Loucy (cell line): Measurements from ENCODE around the gene BIN2.

Experiments used
- H2AFZ ChIP-seq: fragments of 200-600 bp; sonication (generic); 2 replicates; pipeline ENCODE4 v1.6.0; 2016; ENCODE audit warnings: antibody characterized with exemption, mild to moderate bottlenecking, low read length, moderate library complexity
- H3F3A ChIP-seq: fragments of 200-600 bp; 2 replicates; pipeline ENCODE4 v1.6.0; 2016; ENCODE audit warnings: antibody characterized with exemption, low read depth, mild to moderate bottlenecking
- H3K27me3 ChIP-seq: fragments of 200-600 bp; sonication (generic); 2 replicates; pipeline ENCODE4 v1.6.1; 2014; ENCODE audit warnings: low read length, mild to moderate bottlenecking; ENCODE audit not compliant: insufficient read depth, poor library complexity, severe bottlenecking
- H3K36me3 ChIP-seq: fragments of 200-600 bp; sonication (generic); 2 replicates; pipeline ENCODE4 v1.6.1; 2016; ENCODE audit warnings: low read length; ENCODE audit not compliant: insufficient read depth
- H3K4me1 ChIP-seq: fragments of 200-600 bp; sonication (generic); 2 replicates; pipeline ENCODE4 v1.5.1; 2014; ENCODE audit warnings: low read length, mild to moderate bottlenecking; ENCODE audit not compliant: insufficient read depth, poor library complexity, severe bottlenecking
- H3K4me2 ChIP-seq: fragments of 200-600 bp; sonication (generic); 2 replicates; pipeline ENCODE4 v1.6.0; 2014; ENCODE audit warnings: antibody characterized with exemption, low read length, low read depth, mild to moderate bottlenecking; ENCODE audit not compliant: poor library complexity, severe bottlenecking
- H3K4me3 ChIP-seq: fragments of 200-600 bp; sonication (generic); 2 replicates; pipeline ENCODE4 v1.5.1; 2014; ENCODE audit warnings: low read length, mild to moderate bottlenecking, mixed read lengths; ENCODE audit not compliant: poor library complexity, severe bottlenecking
- H3K79me2 ChIP-seq: fragments of 200-600 bp; sonication (generic); 2 replicates; pipeline ENCODE4 v1.6.1; 2014; ENCODE audit warnings: low read length; ENCODE audit not compliant: insufficient read depth
- H3K9ac ChIP-seq: fragments of 200-600 bp; sonication (generic); 2 replicates; pipeline ENCODE4 v1.6.0; 2014; ENCODE audit warnings: mild to moderate bottlenecking, low read depth, low read length, moderate library complexity; ENCODE audit not compliant: poor library complexity, severe bottlenecking
- H3K9me2 ChIP-seq: fragments of 200-600 bp; sonication (generic); replicated peaks from 2 replicates; pipeline ENCODE4 v1.6.1; 2016; ENCODE audit warnings: low read depth, low read length, mixed read lengths
- H3K9me3 ChIP-seq: fragments of 200-600 bp; sonication (generic); 2 replicates; pipeline ENCODE4 v1.6.1; 2014; ENCODE audit warnings: mild to moderate bottlenecking, antibody characterized with exemption, low read length, low read depth; ENCODE audit not compliant: insufficient read depth
- H4K20me1 ChIP-seq: fragments of 200-600 bp; sonication (generic); 2 replicates; pipeline ENCODE4 v1.6.0; 2014; ENCODE audit warnings: antibody characterized with exemption, low read length, mild to moderate bottlenecking; ENCODE audit not compliant: insufficient read depth, poor library complexity, severe bottlenecking
- EZH2phosphoT487 ChIP-seq: fragments of 200-600 bp; IDR thresholded peaks from 2 replicates; pipeline ENCODE4 v1.6.1; 2018; ENCODE audit warnings: antibody characterized with exemption, mild to moderate bottlenecking, moderate library complexity, borderline replicate concordance
- TF ChIP-seq, protein P1 (sequence below): fragments of 200-600 bp; sonication (generic); conservative IDR thresholded peaks from 2 replicates; pipeline ENCODE4 v1.5.1; 2014; ENCODE audit warnings: mild to moderate bottlenecking, antibody characterized with exemption, low read length

BIN2 gene

DNA sequence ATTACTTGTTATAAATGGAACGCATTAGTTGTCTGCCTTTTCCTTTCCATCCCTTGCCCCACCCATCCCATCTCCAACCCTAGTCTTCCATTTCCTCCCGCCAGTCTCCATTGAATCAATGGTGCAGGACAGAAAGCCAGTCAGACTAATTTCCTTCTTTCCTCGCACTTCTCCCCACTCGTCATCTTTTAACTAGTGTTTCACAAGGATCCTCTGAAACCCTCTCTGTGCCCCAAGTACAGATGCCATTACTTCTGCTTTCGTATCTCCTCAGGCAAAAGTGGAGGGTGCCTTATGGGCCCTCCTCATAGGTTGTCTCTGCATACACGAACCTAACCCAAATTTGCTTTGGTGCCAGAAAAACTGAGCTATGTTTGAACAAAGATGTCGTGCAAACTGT is 81.1 kb downstream of the BIN2 start:
- H4K20me1 ChIP-seq = peaks cover 35% of the 10 kb centered on the region
- H3K9me3 ChIP-seq = no peaks in the 10 kb centered on the region
- H3K9ac ChIP-seq = no peak overlapping the region
- H3K4me1 ChIP-seq = peaks cover 45% of the 10 kb centered on the region
- TF ChIP-seq EZH2phosphoT487 = no peak
- TF ChIP-seq, protein P1, sequence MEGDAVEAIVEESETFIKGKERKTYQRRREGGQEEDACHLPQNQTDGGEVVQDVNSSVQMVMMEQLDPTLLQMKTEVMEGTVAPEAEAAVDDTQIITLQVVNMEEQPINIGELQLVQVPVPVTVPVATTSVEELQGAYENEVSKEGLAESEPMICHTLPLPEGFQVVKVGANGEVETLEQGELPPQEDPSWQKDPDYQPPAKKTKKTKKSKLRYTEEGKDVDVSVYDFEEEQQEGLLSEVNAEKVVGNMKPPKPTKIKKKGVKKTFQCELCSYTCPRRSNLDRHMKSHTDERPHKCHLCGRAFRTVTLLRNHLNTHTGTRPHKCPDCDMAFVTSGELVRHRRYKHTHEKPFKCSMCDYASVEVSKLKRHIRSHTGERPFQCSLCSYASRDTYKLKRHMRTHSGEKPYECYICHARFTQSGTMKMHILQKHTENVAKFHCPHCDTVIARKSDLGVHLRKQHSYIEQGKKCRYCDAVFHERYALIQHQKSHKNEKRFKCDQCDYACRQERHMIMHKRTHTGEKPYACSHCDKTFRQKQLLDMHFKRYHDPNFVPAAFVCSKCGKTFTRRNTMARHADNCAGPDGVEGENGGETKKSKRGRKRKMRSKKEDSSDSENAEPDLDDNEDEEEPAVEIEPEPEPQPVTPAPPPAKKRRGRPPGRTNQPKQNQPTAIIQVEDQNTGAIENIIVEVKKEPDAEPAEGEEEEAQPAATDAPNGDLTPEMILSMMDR = no peak
- H3K4me3 ChIP-seq = no peak overlapping the region
- H3K27me3 ChIP-seq = peaks cover 3% of the 10 kb centered on the region
- H3K36me3 ChIP-seq = peaks cover 60% of the 10 kb centered on the region; the same call in 1 of the 2 replicates
- peak overlapping the region; percentile 35 for H3K4me2 ChIP-seq
- peaks cover 10% of the 10 kb centered on the region; the same call in 1 of the 2 replicates for H3F3A ChIP-seq
- no peaks in the 10 kb centered on the region for H3K9me2 ChIP-seq
- H2AFZ ChIP-seq = no peak overlapping the region
- peaks cover 46% of the 10 kb centered on the region for H3K79me2 ChIP-seq

DNA sequence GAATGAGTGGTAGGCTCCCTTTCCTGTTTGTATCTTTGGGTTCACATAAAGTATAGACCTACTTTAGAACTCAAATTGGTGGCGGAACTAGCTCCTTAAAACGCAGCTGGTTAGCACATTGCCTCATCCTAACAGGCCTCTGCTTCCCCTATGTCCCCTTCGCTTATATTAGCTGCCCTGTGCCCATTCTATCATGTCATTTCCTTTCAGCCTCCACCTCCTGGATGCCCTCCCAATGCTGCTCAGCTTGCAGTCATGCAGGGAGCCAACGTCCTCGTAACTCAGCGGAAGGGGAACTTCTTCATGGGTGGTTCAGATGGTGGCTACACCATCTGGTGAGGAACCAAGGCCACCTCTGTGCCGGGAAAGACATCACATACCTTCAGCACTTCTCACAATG is 81.9 kb downstream of the BIN2 start:
- TF ChIP-seq, protein P1 = no peak
- no peak for TF ChIP-seq EZH2phosphoT487
- H3K27me3 ChIP-seq = peaks cover 3% of the 10 kb centered on the region
- H3K4me1 ChIP-seq = peaks cover 42% of the 10 kb centered on the region
- peaks cover 60% of the 10 kb centered on the region; the same call in 1 of the 2 replicates for H3K36me3 ChIP-seq
- H3K4me3 ChIP-seq = no peak overlapping the region
- peaks cover 40% of the 10 kb centered on the region for H3K79me2 ChIP-seq
- H3K9ac ChIP-seq = no peak overlapping the region
- peaks cover 35% of the 10 kb centered on the region for H4K20me1 ChIP-seq
- peak overlapping the region; percentile 19 for H3K4me2 ChIP-seq
- H2AFZ ChIP-seq = no peak overlapping the region
- peaks cover 10% of the 10 kb centered on the region; the same call in 1 of the 2 replicates for H3F3A ChIP-seq
- no peaks in the 10 kb centered on the region for H3K9me2 ChIP-seq
- H3K9me3 ChIP-seq = no peaks in the 10 kb centered on the region

DNA sequence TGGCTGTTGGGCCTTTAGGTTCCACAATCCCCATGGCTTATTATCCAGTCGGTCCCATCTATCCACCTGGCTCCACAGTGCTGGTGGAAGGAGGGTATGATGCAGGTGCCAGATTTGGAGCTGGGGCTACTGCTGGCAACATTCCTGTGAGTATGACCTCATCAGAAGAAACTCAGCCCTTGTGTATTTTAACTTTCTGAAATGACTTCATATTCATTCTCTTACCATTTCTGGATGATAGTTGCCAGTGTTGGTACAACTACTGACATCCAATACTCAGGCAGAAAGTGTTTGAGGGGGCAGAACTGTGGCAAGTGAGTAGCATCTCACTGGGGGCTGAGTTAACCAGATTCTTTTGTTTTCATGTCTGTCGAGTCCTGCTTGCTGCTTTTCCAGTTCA is 83.0 kb downstream of the BIN2 start:
- Histone ChIP-seq H3F3A (peaks cover 10% of the 10 kb centered on the region; the same call in 1 of the 2 replicates), H3K9ac (peak overlapping the region; percentile 98), H3K79me2 (peaks cover 40% of the 10 kb centered on the region), H3K36me3 (peaks cover 51% of the 10 kb centered on the region; the same call in 1 of the 2 replicates), H3K4me1 (peaks cover 31% of the 10 kb centered on the region), H3K4me3 (peak overlapping the region; percentile 96), H3K27me3 (peaks cover 3% of the 10 kb centered on the region), H4K20me1 (peaks cover 35% of the 10 kb centered on the region), H2AFZ (no peak overlapping the region), H3K9me3 (no peaks in the 10 kb centered on the region), H3K4me2 (peak overlapping the region; percentile 100), H3K9me2 (no peaks in the 10 kb centered on the region)
- TF ChIP-seq, protein P1 = no peak
- no peak for TF ChIP-seq EZH2phosphoT487
